HG02870 (cell line): ENCODE results near the gene CD6.

Experiments used
- ATAC-seq: cut with Tn5 transposase; IDR thresholded peaks from one replicate; pipeline ENCODE4 v1.9.1; 2021; ENCODE audit warnings: mild to moderate bottlenecking, moderate library complexity; ENCODE audit not compliant: unreplicated experiment

CD6 gene

DNA sequence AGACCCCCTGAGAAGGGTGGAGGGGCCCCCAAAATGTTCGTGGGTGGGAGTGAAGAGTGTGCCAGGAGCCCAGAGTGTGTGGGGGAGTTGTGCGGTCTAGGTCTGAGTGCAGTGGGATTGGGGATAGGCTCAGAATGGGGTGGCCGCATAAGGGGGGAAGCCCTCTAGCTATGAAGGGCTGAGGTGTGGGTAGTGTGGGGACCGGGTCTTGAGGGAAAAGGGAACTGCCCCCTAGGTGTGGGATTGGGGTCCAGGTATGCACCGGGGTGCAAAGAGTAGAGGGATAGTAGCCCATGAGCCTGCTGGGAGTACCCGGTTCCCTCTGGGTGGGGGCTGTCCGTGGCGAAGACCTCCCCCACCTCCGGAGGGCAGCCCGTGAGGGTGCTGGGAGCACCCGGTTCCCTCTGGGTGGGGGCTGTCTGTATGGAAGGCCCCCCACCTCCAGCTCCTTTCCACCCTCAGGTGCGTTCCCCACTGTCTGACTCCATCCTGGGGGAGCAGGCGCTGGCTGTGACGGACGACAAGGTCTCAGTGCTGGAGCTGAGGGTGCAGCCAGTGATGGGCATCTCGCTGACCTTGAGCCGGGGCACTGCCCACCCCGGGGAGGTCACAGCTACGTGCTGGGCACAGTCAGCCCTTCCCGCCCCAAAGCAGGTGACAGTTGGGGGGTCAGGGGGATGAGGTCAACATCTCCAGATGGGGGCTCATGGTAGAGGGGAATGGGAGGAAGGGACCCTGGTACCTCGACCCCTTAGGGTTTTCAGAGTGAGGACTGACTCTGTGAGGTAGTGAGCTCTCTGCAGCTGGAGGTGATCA lies 36.5 kb upstream of the CD6 start:
- no peak for ATAC-seq

DNA sequence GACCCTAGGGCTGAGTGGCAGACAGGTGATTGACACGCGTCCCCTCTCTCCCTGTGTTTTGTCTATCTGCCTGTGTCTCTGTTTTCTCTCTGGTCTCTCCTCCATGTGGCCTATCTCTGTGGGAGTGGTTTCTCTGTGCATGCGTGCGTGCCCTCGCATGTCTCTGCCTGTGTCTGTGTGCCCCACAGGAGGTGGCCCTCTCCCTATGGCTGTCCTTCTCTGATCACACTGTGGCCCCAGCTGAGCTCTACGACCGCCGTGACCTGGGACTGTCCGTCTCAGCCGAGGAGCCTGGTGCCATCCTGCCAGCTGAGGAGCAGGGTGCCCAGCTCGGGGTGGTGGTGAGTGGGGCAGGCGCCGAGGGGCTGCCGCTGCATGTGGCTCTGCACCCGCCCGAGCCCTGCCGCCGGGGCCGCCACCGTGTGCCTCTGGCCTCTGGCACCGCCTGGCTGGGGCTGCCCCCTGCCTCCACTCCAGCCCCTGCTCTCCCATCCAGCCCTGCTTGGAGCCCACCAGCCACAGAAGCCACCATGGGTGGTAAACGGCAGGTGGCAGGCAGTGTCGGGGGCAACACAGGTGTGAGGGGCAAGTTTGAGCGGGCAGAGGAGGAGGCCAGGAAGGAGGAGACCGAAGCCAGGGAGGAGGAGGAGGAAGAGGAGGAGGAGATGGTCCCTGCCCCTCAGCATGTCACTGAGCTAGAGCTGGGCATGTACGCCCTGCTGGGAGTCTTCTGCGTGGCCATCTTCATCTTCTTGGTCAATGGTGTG lies 35.6 kb upstream of the CD6 start:
- ATAC-seq = no peak

DNA sequence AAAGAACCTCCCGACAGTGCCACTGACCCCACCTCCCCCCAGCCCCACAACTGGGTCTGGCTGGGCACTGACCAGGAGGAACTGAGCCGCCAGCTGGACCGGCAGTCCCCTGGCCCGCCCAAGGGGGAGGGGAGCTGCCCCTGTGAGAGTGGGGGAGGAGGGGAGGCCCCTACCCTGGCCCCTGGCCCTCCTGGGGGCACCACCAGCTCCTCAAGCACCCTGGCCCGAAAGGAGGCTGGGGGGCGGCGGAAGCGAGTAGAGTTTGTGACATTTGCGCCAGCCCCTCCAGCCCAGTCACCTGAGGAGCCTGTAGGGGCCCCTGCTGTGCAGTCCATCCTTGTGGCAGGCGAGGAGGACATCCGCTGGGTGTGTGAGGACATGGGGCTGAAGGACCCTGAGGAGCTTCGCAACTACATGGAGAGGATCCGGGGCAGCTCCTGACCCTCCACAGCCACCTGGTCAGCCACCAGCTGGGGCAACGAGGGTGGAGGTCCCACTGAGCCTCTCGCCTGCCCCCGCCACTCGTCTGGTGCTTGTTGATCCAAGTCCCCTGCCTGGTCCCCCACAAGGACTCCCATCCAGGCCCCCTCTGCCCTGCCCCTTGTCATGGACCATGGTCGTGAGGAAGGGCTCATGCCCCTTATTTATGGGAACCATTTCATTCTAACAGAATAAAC lies 34.9 kb upstream of the CD6 start:
- ATAC-seq = no peak

DNA sequence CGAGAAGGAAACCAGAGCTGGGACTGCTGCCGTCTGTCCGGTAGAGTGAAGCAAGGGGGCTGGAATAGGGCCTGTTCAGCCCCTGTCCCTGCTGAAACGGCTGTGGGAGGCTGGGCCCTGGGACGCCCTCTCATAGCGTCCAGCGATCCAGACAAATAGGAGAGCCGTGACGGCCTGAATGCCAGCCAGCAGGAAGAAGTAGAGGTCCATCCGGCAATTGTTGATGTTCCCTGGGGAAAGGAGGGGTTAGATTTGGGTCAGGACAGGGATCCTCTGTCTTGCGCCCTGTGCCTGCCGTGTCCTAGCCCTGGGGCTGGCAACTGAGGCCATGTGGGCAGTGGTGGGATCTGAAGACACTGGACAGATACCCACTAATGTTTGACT lies 34.3 kb upstream of the CD6 start:
- ATAC-seq = no peak

DNA sequence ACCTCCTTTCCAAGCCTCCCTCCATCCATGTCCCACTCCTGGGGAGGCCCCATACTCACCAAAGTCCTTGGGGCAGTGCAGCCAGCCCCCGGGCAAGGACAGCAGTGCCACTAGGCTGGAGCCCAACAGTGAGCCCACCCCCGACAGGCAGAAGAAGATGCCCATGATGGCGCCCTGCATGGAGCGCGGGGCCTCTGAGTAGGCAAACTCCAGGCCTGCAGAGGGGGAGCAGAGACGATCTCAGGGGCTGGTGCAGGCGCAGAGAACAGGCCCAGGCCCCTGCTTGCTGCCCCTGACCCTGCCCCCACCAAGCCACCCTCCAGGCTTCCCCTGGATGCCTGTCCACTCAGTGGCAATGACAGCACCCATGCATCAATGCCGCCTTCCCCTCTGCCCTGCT lies 33.7 kb upstream of the CD6 start:
- no peak for ATAC-seq

DNA sequence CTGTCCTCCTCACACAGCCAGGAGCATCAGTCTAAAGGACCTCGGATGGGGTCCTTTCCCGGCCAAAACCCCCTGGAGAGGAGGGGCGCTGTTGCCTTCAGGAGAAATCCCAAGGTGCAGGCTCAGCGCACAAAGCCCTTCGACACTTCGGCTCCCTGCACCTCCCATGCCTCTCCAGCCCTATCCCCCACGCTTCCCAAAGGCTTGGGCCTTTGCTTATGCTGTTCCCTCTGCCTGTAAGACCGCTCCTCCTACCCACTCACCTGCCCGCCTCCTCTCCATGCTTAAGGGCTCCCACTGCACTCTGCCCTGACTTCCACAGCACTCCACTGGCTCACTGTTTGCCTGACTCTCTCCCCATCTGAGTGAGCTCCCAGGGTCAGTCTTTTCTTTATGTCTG lies 33.0 kb upstream of the CD6 start:
- ATAC-seq = no peak

DNA sequence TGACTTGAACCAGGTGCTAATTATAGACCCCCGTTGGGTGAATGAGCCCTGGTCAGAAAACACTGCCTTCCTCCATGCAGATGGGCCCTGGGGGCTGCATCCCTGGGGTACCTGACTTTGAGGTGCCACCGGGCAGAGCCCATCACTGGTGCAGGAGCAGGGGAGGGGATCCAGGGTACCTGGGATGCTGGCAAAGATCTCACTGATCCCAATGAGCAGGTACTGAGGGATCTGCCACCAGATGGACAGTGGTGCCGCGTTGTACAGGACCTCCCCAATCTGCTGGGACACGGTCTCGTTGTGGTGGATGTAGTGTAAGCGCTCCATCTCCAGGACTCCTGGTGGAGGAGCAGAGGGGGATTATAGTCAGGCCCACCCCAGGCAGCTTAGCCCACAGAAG lies 32.2 kb upstream of the CD6 start:
- ATAC-seq = no peak

DNA sequence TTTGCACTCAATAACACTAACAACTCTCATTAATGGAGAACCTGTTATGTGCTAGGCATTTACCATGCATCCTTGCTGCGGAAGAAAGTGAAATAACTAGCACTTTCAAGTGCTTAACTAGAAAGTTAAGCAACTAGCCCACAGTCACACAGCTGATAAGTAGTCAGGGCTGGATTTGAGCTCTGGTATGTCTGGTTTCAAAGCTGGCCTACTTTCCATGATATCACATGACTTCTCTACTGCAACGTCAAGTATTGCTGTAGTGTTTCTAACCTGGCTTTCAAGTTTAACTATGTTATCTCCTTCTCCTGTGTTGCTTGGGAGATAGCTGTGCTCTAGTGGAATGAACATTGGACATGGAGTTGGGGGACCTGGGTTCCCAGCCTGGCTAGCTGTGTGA lies 31.6 kb upstream of the CD6 start:
- ATAC-seq = no peak

DNA sequence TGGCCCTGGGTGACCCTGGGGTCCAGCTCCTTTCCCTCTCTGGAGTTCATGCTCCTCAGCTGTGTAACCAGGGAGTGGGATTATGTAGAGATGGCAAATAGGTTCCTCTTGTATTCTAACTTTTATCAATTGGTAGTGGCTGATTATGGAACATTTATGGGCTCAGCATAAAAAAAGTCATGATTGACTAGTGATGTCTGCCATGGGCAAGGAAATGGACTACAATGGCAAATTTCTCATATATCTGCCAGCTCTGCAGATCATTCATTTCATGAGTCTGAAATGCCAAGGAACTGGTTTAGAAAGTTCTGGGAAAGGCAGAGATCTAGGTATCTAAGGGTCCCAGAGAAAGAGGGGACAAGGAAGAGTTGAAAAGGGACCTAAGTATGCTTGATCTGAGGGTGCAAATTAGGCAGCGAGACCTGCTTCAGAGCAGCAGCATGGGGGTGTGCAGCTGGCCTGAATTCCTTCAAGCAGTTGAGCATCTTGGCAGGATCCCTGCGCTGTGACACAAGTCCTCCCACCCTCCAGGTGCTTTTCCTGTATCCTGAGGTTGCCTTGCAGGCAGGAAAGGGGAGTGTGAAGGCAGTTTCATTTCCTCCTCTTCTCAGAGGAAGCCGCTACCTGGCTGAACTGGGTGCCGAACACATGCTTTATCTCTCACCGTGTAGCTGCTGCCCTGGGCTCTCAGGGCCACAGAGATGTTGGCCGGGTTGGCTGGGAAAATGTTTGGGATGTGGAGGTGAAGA lies 29.9 kb upstream of the CD6 start:
- no peak for ATAC-seq

DNA sequence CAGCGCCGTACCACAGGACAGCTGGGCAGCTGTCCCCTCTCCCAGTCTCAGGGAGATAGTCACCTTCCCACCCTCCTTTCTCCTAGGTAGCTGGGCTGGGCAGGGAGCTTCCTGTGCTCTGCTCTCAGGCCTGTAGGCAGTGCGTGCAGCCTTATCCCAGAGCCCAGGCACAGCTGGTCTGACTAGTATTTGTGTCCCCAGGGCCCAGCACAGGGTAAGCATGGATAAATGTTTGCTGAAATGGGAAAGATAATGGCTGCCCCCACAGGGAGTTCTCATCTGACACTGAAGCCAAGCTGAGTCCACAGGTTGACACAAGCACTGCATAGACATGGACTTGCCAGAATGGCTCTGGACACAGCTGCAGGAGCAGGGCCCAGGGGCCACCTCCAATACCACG lies 29.3 kb upstream of the CD6 start:
- ATAC-seq = no peak

DNA sequence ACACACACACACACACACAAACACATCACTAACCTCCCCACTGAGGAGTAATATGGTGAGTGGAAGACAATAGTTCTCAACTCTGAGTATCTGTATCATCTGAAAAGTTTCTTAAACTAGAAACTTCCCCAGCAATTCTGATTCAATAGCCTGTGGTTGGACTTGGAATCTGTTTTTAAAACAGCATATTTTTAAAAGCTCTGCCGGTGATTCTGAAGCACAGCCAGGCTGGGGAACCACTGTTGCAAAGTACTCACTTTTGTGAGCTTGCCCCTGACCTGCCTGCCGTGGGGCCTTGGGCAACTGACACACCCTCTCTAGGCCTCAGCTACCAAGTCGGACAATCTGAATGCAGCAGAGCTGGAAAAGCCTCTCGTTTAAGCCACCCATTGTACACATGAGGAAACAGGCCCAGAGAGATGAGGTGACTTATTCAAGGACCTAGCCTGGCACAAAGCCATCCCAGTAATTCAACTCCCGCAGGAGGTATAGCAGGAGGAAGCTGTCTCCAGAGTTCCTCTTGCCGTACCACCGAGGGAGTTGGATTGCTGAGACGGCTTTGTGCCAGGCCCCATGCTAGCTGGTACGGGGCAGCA lies 28.4 kb upstream of the CD6 start:
- no peak for ATAC-seq

DNA sequence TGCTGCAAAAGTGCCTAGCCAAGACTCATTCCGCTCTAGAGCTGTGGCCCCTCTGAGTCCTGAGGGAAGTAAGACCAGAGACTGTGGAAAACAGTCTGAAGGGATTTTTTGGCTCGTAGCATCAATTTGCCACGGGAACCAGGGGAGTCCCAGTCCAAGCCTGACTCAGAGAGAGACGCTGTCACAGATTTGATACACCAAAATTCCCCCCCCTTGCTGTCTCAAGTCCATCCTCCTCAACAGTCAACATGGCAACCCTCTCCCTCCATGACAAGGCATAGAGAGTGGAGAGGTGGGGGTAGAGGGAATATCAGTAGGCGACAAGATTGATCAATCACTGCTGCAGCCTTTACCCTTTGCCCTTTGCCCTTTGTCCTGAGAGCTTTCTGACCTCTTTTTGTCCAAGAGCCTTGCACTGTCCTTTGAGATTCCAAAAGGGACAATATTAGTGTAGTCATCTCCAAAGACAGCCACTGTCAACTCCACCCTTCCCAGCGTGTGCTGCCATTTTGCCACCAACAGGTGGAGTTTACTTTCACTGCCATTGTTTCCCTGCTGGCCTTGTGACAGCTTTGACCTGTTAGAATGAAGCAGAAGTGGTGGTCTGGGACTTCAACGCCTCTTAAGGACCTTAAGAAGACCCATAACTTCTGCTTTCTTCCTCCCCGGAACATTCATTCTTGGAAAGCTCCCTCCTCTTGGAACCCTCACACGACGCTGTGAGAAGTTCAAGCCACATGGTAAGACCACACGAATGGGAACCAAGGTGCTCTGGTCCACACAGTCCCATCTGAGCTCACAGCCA lies 26.8 kb upstream of the CD6 start:
- ATAC-seq = no peak

DNA sequence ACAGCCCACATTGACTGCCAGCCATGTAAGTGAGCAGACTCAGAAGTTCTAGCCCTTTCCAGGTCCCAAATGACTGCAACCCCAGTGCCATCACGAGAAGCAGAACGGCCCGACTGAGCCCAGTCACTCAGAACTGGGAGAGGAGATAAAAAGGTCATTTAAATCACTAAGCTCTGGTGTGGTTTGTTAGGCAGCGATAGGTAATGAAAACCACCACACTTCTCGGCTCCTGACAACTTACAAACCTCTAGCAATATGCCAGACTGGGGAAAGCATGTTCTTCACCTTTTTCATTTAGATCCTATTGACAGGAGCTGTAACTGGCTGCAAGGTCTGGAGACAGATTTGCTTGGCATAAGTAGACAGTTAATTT lies 26.2 kb upstream of the CD6 start:
- no peak for ATAC-seq

DNA sequence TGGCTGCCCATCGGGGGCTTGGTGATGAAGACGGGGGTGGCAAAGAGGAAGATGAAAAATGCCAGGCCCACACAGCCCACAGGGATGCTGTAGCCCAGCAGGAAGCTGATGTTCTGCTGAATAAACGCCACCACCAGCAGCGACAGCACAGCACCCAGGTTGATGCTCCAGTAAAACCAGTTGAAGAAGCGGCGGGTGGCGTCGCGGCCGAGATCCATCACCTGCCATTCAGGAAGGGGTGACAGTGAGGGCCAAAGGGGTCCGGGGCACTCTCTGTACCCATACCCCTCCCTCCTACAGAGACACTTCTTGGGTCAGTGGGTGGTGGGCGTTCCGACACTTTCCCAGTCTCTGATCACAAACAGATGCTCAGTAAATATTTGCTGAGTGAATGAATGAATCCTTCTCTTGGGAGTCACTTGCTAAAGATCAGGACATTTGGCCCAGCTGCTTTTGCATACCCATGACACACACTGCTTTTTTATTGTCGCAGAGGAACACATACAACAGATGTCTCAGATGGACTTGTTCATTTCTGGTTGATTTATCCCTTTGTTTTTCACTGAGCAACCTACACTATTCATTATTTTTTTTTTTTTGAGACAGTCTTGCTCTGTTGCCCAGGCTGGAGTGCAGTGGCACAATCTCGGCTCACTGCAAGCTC lies 24.7 kb upstream of the CD6 start:
- ATAC-seq = no peak

DNA sequence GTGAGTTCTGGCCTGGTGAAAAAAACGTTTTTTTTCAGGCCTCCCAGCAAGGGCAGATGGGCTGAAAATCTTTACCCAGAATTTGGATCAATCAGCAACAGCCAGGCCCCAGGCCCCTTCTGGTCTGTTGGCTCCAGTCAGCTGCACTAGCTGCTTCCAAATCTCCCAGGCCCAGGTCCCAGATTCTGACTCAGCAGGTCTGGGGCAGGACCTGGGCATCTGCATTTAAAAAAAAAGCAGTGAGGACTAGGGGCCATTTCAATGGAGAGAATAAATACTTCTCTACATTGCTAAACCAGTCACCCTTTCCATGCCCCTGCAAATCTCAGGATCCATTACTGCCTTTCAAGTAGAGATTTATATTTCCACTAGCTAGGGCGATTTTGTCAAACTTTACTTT lies 23.8 kb upstream of the CD6 start:
- no peak for ATAC-seq

DNA sequence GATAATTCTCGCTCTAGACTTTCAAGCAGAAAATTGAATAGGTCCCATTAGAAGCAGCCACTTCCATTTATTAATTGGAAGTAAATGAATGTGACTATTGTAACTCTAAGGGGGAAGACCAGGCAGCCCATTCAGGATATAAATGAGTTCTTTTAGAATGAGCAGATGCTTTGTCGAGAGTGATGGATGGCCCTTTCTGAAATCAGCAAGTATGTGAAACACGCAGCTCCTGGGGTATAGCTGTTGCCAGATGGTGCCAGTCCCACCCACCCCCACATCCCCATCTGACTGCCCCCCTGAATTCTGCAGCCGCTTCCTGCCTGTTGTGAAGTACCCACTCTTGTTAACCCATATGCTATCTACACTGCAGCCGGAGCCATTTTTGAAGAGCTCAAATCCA lies 23.2 kb upstream of the CD6 start:
- no peak for ATAC-seq

DNA sequence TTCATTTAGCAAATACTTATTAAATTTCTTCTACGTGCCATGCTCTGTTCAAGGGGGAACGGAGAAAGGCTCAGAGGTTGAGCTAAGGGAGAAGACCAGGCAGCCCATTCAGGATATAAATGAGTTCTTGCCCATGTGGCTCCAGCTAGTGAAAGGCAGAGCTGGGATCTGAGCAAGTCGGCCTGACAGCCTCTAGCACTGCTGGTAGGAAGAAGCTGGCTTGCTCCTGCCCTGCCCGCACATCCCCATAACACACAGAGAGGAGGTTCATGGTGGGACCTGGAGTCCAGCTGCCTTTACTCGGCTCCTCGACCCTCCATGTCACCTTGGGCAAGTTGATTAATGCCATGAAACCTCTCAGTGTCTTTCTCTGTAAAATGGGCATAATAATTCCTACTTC lies 21.5 kb upstream of the CD6 start:
- ATAC-seq = no peak

DNA sequence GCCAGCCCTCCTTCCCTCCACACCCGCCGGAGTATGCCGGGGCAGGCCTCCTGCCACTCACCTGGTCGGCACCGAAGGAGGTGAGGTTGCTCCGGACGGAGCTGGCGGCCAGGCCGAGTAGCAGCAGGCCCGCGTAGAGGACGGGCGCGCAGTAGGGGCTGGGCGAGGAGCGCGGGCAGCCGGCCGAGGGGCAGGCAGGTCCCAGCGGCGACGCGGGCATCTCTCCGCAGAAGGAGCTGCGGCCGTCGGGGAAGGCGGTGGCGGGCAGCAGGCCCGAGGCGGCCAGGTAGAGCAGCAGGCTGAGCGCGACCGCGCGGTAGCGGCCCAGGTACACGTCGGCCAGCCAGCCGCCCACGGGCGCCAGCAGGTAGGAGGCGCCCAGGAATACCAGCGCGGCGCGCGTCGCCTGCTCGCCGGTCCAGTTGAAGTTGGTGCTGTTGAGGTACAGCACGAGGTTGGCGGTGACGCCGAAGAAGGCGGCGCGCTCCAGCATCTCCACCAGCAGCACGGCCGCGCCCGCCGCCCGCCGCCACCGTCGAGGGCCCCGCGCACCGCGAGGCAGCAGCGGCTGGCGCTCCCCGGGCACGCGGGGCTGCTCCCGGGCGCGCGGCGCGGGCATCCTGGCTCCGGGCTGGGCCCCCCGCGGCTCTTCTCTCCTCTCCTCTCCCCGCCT lies 20.4 kb upstream of the CD6 start:
- ATAC-seq = no peak

DNA sequence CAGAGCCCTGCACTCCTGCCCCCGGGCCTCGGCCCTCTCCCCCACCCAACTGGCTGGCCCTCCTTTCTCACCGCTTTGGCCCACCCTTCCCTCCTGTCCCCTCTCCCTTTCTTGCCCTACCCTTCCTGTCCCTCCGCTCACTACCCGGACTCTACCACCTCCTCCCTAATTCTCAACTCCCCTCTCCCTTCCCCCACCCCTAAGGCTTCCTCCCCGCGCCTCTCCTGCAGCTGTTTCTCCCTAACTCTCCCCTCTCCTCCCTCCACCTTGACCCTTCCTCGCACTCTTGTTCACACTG lies 19.9 kb upstream of the CD6 start:
- no peak for ATAC-seq
